ENCODE data around the gene RERE.

DNA sequence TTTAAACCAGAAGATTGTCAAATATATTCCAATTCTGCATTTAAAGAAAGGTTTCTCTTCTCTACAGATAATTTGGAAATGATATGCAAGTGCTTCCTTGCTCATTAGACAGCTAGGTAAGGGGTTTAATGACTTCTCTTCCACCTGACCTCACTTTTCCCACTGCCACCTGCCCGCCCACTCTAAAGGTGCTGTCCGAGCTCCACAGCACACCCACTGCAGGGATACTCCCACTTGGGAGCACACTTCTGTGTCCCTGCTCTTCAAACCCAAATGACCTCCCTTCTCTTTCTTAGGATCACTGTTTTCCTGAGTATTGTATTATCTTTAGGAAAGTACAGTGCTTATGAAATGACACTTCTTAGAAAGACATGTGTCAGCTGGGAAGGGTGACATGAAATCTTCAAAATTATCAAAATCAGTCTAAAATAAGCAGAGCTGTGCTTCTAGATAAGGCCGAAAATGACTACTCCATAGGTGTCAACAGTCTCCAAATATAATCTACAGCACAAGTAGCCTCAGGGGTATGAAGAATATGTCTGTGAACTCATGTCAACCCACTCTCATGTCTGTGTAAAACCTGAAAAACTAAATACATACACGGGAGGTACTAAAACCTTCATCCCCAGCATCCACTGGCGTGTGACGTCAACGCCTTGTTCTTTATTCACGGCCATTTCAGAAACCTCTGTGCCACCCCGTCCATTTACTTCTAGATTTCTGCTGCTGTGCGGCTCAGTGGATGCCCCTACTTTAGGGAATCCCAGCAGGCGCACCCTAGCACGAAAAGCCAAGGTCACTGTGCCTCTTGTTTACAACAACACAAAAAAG is 428.5 kb downstream of the RERE start:
- TF ChIP-seq POLR2AphosphoS5 (IDR thresholded peaks at IDR 0.05; ENCODE audit: low read depth, low read length), result no peak
- TF ChIP-seq RAD21 (IDR thresholded peaks at IDR 0.05; ENCODE audit: low read depth), result no peak
